Bone marrow (tissue), 2 donors: ENCODE data around the gene CDYL.
"Not testable (repeated sequence)": the region's sequence is repeated elsewhere in the genome, so short reads cannot be mapped to it uniquely, and the experiment has no call there.

Experiments used
- DNase-seq, 2 donors: peaks; one replicate each; lab custom pipeline; 2025; lab: John Stamatoyannopoulos, UW

CDYL gene

DNA sequence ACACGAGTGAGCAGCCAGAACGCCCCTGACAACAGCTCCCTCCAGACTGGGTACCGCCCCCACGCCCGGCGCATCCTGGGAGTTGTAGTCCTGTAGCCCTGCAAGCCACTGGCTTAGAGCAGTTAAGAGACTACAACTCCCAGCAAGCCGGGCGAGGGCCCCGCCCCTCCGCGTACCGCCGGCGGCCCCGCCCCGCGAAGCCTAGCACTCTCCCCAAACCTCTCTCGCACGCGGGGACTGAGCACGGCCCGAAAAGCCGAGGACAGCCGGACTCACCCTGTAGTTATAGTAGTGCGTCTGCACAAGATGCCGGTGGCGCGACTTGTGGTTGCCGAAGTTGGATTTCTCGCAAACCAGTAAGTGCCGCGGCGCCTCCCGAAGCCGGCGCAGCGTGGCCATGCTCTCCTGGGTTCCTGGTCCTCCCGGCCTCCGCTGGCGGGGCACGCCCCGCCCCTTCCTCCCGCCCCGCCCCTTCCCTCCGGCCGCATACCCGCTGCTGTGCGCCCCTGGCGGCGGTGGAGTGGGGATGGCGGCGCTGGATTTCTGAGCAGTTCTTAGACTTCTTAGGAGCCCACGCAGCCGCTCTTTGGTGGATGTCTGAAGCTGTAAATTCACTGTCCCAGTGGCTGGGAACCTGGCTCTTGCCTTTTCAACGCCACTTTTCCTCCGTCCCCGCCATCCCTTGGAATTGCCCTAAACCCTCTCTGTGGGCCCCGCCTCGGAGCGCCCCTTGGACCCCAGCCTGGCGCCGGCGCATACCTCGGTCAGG lies 227.6 kb downstream of the CDYL start, which contains the start of gene RPP40:
Gene RPP40, minus strand, starts transcription at position 434 of the 769 bp plus-strand sequence. Its CDS starts 35 bp downstream, at position 399.
- peak; percentile 91 to 94 for DNase-seq

DNA sequence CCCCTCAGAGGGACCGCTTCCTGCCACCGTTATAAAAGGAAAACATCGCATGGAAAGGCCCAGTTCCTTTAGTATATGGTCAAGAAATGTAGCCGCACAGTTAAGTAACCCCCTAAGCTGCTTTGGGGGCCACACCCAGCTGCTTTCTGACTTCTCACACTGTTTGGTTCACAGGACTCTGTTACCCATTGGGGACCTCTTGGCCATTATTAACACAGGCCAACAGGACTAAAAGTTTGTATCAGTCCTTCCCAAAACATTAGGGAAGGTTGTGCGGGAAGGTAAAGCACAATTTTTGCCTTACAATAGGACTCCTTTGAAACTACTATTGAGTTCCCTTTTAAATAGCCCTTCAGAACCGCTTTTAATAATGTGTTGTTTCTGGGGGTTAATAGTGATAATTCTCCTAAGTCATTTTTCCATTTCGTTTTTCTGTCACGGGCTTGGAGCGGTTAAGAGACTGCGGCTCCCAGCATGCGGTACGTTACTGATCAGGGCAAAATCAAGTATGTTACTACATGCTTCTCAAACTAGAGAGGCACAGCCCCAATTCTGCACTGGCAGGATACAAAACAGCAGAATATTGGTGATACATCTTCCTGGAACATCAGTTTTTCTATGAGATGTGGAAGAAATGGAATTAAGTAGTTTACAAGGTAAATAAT lies 228.3 kb downstream of the CDYL start:
- no peak for DNase-seq

- not testable (repeated sequence) for DNase-seq
Measured at GRCh38 chr6:5005038-5005433, 228.8 kb downstream of the CDYL start.
